Measurements from ENCODE around the gene TUBA3D.
"Not testable (repeated sequence)": the region's sequence is repeated elsewhere in the genome, so short reads cannot be mapped to it uniquely, and the experiment has no call there.

Gene TUBA3D

GRCh38 chr2:131493199-131493968 lies 17.5 kb downstream of the TUBA3D start:
- Histone ChIP-seq H3K36me3 (ENCODE audit: control insufficient read depth, insufficient read depth, low read length) (no peaks in the 10 kb centered on the region), H3K4me3 (ENCODE audit: insufficient read depth, low read depth, low read length) (peak overlapping the region; percentile 85), H3K9me3 (ENCODE audit: control insufficient read depth, low read length) (no peaks in the 10 kb centered on the region), H3K27ac (ENCODE audit: insufficient read depth, low read depth, low read length, poor library complexity, severe bottlenecking) (peak overlapping the region; percentile 85), H3K4me1 (ENCODE audit: control insufficient read depth, insufficient read depth, low read length) (peaks cover 5% of the 10 kb centered on the region), H3K27me3 (ENCODE audit: control insufficient read depth, insufficient read depth, low read length, poor library complexity, severe bottlenecking) (no peaks in the 10 kb centered on the region)
- 1% methylated on average over 40 of the region's 40 CpGs for WGBS, 2 experiments

- 100% methylated on average over 1 of the region's 1 CpG; no CpG with 5 or more reads in 1 of the 2 experiments for WGBS, 2 experiments
- not testable (repeated sequence) for H3K9me3 ChIP-seq (ENCODE audit: control insufficient read depth, low read length); H3K27ac ChIP-seq (ENCODE audit: insufficient read depth, low read depth, low read length, poor library complexity, severe bottlenecking); H3K36me3 ChIP-seq (ENCODE audit: control insufficient read depth, insufficient read depth, low read length); H3K4me1 ChIP-seq (ENCODE audit: control insufficient read depth, insufficient read depth, low read length); H3K4me3 ChIP-seq (ENCODE audit: insufficient read depth, low read depth, low read length); H3K27me3 ChIP-seq (ENCODE audit: control insufficient read depth, insufficient read depth, low read length, poor library complexity, severe bottlenecking)
These were observed 19.6 kb downstream of the TUBA3D start for GRCh38 chr2:131495506-131495905.

- H3K27me3 ChIP-seq (ENCODE audit: control insufficient read depth, insufficient read depth, low read length, poor library complexity, severe bottlenecking): not testable (repeated sequence)
These were observed 22.5 kb downstream of the TUBA3D start for GRCh38 chr2:131498321-131498973.

GRCh38 chr2:131503587-131503986 lies 27.7 kb downstream of the TUBA3D start:
- not testable (repeated sequence) for H3K27me3 ChIP-seq (ENCODE audit: control insufficient read depth, insufficient read depth, low read length, poor library complexity, severe bottlenecking); H3K9me3 ChIP-seq (ENCODE audit: control insufficient read depth, low read length); H3K4me1 ChIP-seq (ENCODE audit: control insufficient read depth, insufficient read depth, low read length); H3K4me3 ChIP-seq (ENCODE audit: insufficient read depth, low read depth, low read length); H3K27ac ChIP-seq (ENCODE audit: insufficient read depth, low read depth, low read length, poor library complexity, severe bottlenecking)
- H3K36me3 ChIP-seq (ENCODE audit: control insufficient read depth, insufficient read depth, low read length): peaks cover 22% of the 10 kb centered on the region
- WGBS, 2 experiments: 95 to 96% methylated on average over 4 of the region's 4 CpGs

More at GRCh38 chr2:131498321-131498973, 22.5 kb downstream of the TUBA3D start:
- WGBS, 2 experiments: 95 to 97% methylated on average over 8 of the region's 8 CpGs
- H3K27ac ChIP-seq (ENCODE audit: insufficient read depth, low read depth, low read length, poor library complexity, severe bottlenecking); H3K4me3 ChIP-seq (ENCODE audit: insufficient read depth, low read depth, low read length); H3K4me1 ChIP-seq (ENCODE audit: control insufficient read depth, insufficient read depth, low read length); H3K9me3 ChIP-seq (ENCODE audit: control insufficient read depth, low read length): not testable (repeated sequence)
- peaks cover 18% of the 10 kb centered on the region for H3K36me3 ChIP-seq (ENCODE audit: control insufficient read depth, insufficient read depth, low read length)

- H3K4me1 ChIP-seq (ENCODE audit: control insufficient read depth, insufficient read depth, low read length); H3K9me3 ChIP-seq (ENCODE audit: control insufficient read depth, low read length); H3K27ac ChIP-seq (ENCODE audit: insufficient read depth, low read depth, low read length, poor library complexity, severe bottlenecking); H3K27me3 ChIP-seq (ENCODE audit: control insufficient read depth, insufficient read depth, low read length, poor library complexity, severe bottlenecking); H3K4me3 ChIP-seq (ENCODE audit: insufficient read depth, low read depth, low read length): not testable (repeated sequence)
- WGBS, 2 experiments: 88 to 98% methylated on average over 5 to 6 of the region's 7 CpGs
- peaks cover 22% of the 10 kb centered on the region for H3K36me3 ChIP-seq (ENCODE audit: control insufficient read depth, insufficient read depth, low read length)
These were observed 28.3 kb downstream of the TUBA3D start for GRCh38 chr2:131504082-131504750.

GRCh38 chr2:131509615-131510014 lies 33.7 kb downstream of the TUBA3D start:
- 94 to 96% methylated on average over 9 of the region's 9 CpGs for WGBS, 2 experiments
- peaks cover 4% of the 10 kb centered on the region for H3K36me3 ChIP-seq (ENCODE audit: control insufficient read depth, insufficient read depth, low read length)
- no peak overlapping the region for H3K27ac ChIP-seq (ENCODE audit: insufficient read depth, low read depth, low read length, poor library complexity, severe bottlenecking)
- no peaks in the 10 kb centered on the region for H3K4me1 ChIP-seq (ENCODE audit: control insufficient read depth, insufficient read depth, low read length)
- no peaks in the 10 kb centered on the region for H3K27me3 ChIP-seq (ENCODE audit: control insufficient read depth, insufficient read depth, low read length, poor library complexity, severe bottlenecking)
- no peaks in the 10 kb centered on the region for H3K9me3 ChIP-seq (ENCODE audit: control insufficient read depth, low read length)
- H3K4me3 ChIP-seq (ENCODE audit: insufficient read depth, low read depth, low read length): no peak overlapping the region

- not testable (repeated sequence) for H3K4me3 ChIP-seq (ENCODE audit: insufficient read depth, low read depth, low read length); H3K9me3 ChIP-seq (ENCODE audit: control insufficient read depth, low read length); H3K27ac ChIP-seq (ENCODE audit: insufficient read depth, low read depth, low read length, poor library complexity, severe bottlenecking); H3K4me1 ChIP-seq (ENCODE audit: control insufficient read depth, insufficient read depth, low read length); H3K36me3 ChIP-seq (ENCODE audit: control insufficient read depth, insufficient read depth, low read length); H3K27me3 ChIP-seq (ENCODE audit: control insufficient read depth, insufficient read depth, low read length, poor library complexity, severe bottlenecking)
- WGBS, 2 experiments: 76 to 78% methylated on average over 22 of the region's 22 CpGs
These were observed 35.5 kb downstream of the TUBA3D start for GRCh38 chr2:131511291-131511968.

- not testable (repeated sequence) for H3K36me3 ChIP-seq (ENCODE audit: control insufficient read depth, insufficient read depth, low read length); H3K4me1 ChIP-seq (ENCODE audit: control insufficient read depth, insufficient read depth, low read length); H3K27me3 ChIP-seq (ENCODE audit: control insufficient read depth, insufficient read depth, low read length, poor library complexity, severe bottlenecking); H3K27ac ChIP-seq (ENCODE audit: insufficient read depth, low read depth, low read length, poor library complexity, severe bottlenecking); H3K9me3 ChIP-seq (ENCODE audit: control insufficient read depth, low read length); H3K4me3 ChIP-seq (ENCODE audit: insufficient read depth, low read depth, low read length)
- WGBS, 2 experiments: 93 to 95% methylated on average over 13 to 14 of the region's 17 CpGs
These were observed 36.3 kb downstream of the TUBA3D start for GRCh38 chr2:131511969-131512870.

- H3K9me3 ChIP-seq (ENCODE audit: control insufficient read depth, low read length); H3K4me1 ChIP-seq (ENCODE audit: control insufficient read depth, insufficient read depth, low read length); H3K36me3 ChIP-seq (ENCODE audit: control insufficient read depth, insufficient read depth, low read length); H3K27me3 ChIP-seq (ENCODE audit: control insufficient read depth, insufficient read depth, low read length, poor library complexity, severe bottlenecking); H3K27ac ChIP-seq (ENCODE audit: insufficient read depth, low read depth, low read length, poor library complexity, severe bottlenecking); H3K4me3 ChIP-seq (ENCODE audit: insufficient read depth, low read depth, low read length): not testable (repeated sequence)
- 91 to 95% methylated on average over 15 of the region's 15 CpGs for WGBS, 2 experiments
These were observed 38.7 kb downstream of the TUBA3D start for GRCh38 chr2:131514408-131515166.

All from ectodermal cell (in vitro differentiated cells).